Stomach (tissue), 9 donors: ENCODE data around the gene TFEB. TPM values are rescaled to one million over a fixed set of nuclear protein-coding genes. Genes with fewer than 3 reads are reported as not detected.
A peak's percentile ranks its signal among the peaks of the same experiment; 100 is the strongest.

Source experiments
- DNase-seq, 2 donors: peaks; one replicate each; pipeline versions ENCODE4 v3.0.0 to v3.0.0-alpha.2; 2013 to 2019
- H3K27ac ChIP-seq, 5 donors: fragments of 200-600 bp in 4 of 5; sonication (generic) in 4 of 5; one replicate each; pipeline ENCODE4 v1.5.1; 2013 to 2019; ENCODE audit warnings: mild to moderate bottlenecking in 1 of 5, moderate library complexity in 1 of 5
- H3K27me3 ChIP-seq, 3 donors: fragments of 200-600 bp; sonication (generic); one replicate each; pipeline ENCODE4 v1.5.1; 2017 to 2019; ENCODE audit warnings: mixed run types in 1 of 3
- H3K36me3 ChIP-seq, 4 donors: fragments of 200-600 bp; sonication (generic); 1 replicate in 3 of 4; 2 replicates in 1 of 4; pipeline ENCODE4 v1.5.1; 2016 to 2019
- H3K4me1 ChIP-seq, 4 donors: fragments of 200-600 bp; sonication (generic); one replicate each; pipeline ENCODE4 v1.5.1; 2016 to 2019
- H3K4me3 ChIP-seq, 4 donors: fragments of 200-600 bp; sonication (generic) in 3 of 4; one replicate each; pipeline ENCODE4 v1.5.1; 2016 to 2019; ENCODE audit warnings: mild to moderate bottlenecking in 1 of 4
- H3K9me3 ChIP-seq, 4 donors: fragments of 200-600 bp; sonication (generic); one replicate each; pipeline ENCODE4 v1.5.1; 2016 to 2019
- CTCF ChIP-seq, 7 experiments: fragments of 450-650 bp in 4 of 7; fragments of 200-600 bp in 3 of 7; sonication (generic) in 3 of 7; IDR thresholded peaks; one replicate each; pipeline ENCODE4 v1.5.1; 2016 to 2019; ENCODE audit warnings: antibody characterized with exemption in 7 of 7, control low read depth in 2 of 7, mild to moderate bottlenecking in 1 of 7
- EP300 ChIP-seq: sonication (generic); formaldehyde crosslinking; IDR thresholded peaks from one replicate; pipeline ENCODE4 v1.6.1; 2017; ENCODE audit warnings: antibody characterized with exemption
- POLR2A ChIP-seq, 4 donors: fragments of 450-650 bp; IDR thresholded peaks; one replicate each; pipeline ENCODE4 v1.6.1; 2016; ENCODE audit warnings: antibody characterized with exemption in 4 of 4, control low read depth in 2 of 4, mild to moderate bottlenecking in 1 of 4, moderate library complexity in 1 of 4
- POLR2AphosphoS5 ChIP-seq, 3 donors: sonication (generic); formaldehyde crosslinking; IDR thresholded peaks; one replicate each; pipeline ENCODE4 v1.6.1; 2016; ENCODE audit warnings: antibody characterized with exemption in 3 of 3
- WGBS, 5 donors: extraction: QIAGEN DNeasy Blood & Tissue Kit in 3 of 5; methylation state at CpG; one replicate each; pipeline versions ENCODE4 v1.1.5 to v1.1.7; 2013 to 2018; 5-methylcytosine and 5-hydroxymethylcytosine counted together
- intact Hi-C: fragments of 100-400 bp; cut with DNase I; formaldehyde crosslinking; loops from one replicate; pipeline ENCODE4 v1.15.1; 2023; ENCODE audit warnings: low total_unique reads
- polyA plus RNA-seq, 3 donors: library from polyadenylated mRNA; stranded (reverse); fragments of 200-250 nt; gene quantifications; one replicate each; pipeline ENCODE4 v1.2.3, GENCODE V29; 2013
- total RNA-seq, 5 donors: library from RNA; depleted of rRNA; stranded (reverse); fragments of >200 nt; gene quantifications; one replicate each; pipeline versions ENCODE4 v1.1.0 to v1.2.3, GENCODE V29; 2014 to 2016
- donor health status: healthy with polysubstance abuse.
- donor health status: Bipolar disorder and iron deficiency.
- donor health status: healthy.

TFEB gene
- total and polyA plus RNA-seq, 8 donors = 6.4 to 130 (median 13.5) TPM

- 73 to 85% (median 74%) methylated on average over 7 of the region's 7 CpGs for WGBS, 5 donors
- Histone ChIP-seq H3K27ac (no peak overlapping the region), H3K4me1 (peaks cover 40 to 98% (median 73%) of the 10 kb centered on the region in 4 donors)
Observed at GRCh38 chr6:41726876-41727275, 8.5 kb downstream of the TFEB start.

GRCh38 chr6:41724586-41725501, 10.6 kb downstream of the TFEB start:
- 60 to 76% (median 64%) methylated on average over 13 of the region's 13 CpGs for WGBS, 5 donors
- Histone ChIP-seq H3K9me3 (no peaks in the 10 kb centered on the region), H3K27me3 (no peaks in the 10 kb centered on the region), H3K27ac (peak overlapping the region in 4 of 5 donors; percentile 37 to 80 (median 68)), H3K4me1 (peaks cover 26 to 96% (median 58%) of the 10 kb centered on the region in 4 donors), H3K36me3 (peaks cover 0 to 4% (median 0%) of the 10 kb centered on the region in 4 donors), H3K4me3 (no peak overlapping the region)
- TF ChIP-seq EP300 = no peak
- TF ChIP-seq POLR2A (IDR thresholded peaks at IDR 0.05) = no peak
- TF ChIP-seq POLR2AphosphoS5 (IDR thresholded peaks at IDR 0.05) = no peak
- no peak for TF ChIP-seq CTCF (IDR thresholded peaks at IDR 0.05)
- intact Hi-C loops = no loop called here
- DNase-seq = no peak

More at GRCh38 chr6:41726876-41727275, 8.5 kb downstream of the TFEB start:
- H3K27me3 ChIP-seq = no peaks in the 10 kb centered on the region
- H3K4me3 ChIP-seq = no peak overlapping the region
- H3K9me3 ChIP-seq = no peaks in the 10 kb centered on the region
- H3K36me3 ChIP-seq = peaks cover 0 to 4% (median 0%) of the 10 kb centered on the region in 4 donors
- TF ChIP-seq EP300 (no peak), POLR2AphosphoS5 (IDR thresholded peaks at IDR 0.05) (no peak)
- intact Hi-C loops = no loop called here
- no peak for DNase-seq

GRCh38 chr6:41724228-41724580, 11.2 kb downstream of the TFEB start:
- H3K36me3 ChIP-seq = peaks cover 0 to 4% (median 0%) of the 10 kb centered on the region in 4 donors
- no peaks in the 10 kb centered on the region for H3K9me3 ChIP-seq
- WGBS, 5 donors = 57 to 76% (median 68%) methylated on average over 7 of the region's 7 CpGs
- no peak for DNase-seq
- H3K27me3 ChIP-seq = no peaks in the 10 kb centered on the region
- H3K4me3 ChIP-seq = peak overlapping the region in 1 of 4 donors; percentile 32
- intact Hi-C loops = no loop called here
- peaks cover 24 to 96% (median 53%) of the 10 kb centered on the region in 4 donors for H3K4me1 ChIP-seq
- TF ChIP-seq POLR2AphosphoS5 (IDR thresholded peaks at IDR 0.05) = no peak
- no peak for TF ChIP-seq CTCF (IDR thresholded peaks at IDR 0.05)
- H3K27ac ChIP-seq = peak overlapping the region in 4 of 5 donors; percentile 37 to 80 (median 68)

GRCh38 chr6:41723530-41724227, 11.7 kb downstream of the TFEB start:
- TF ChIP-seq POLR2AphosphoS5 (IDR thresholded peaks at IDR 0.05) = peak in 1 of 3 donors; percentile 30
- TF ChIP-seq POLR2A (IDR thresholded peaks at IDR 0.05) = no peak
- Histone ChIP-seq H3K4me3 (peak overlapping the region in 2 of 4 donors; percentile 23 to 32), H3K27me3 (no peaks in the 10 kb centered on the region), H3K9me3 (no peaks in the 10 kb centered on the region), H3K4me1 (peaks cover 24 to 92% (median 50%) of the 10 kb centered on the region in 4 donors), H3K27ac (peak overlapping the region; percentile 8 to 80 (median 65)), H3K36me3 (peaks cover 0 to 4% (median 0%) of the 10 kb centered on the region in 4 donors)
- intact Hi-C loops = no loop called here
- WGBS, 5 donors = 63 to 85% (median 74%) methylated on average over 15 to 21 of the region's 21 CpGs
- peak; percentile 59 to 89 for DNase-seq

DNA sequence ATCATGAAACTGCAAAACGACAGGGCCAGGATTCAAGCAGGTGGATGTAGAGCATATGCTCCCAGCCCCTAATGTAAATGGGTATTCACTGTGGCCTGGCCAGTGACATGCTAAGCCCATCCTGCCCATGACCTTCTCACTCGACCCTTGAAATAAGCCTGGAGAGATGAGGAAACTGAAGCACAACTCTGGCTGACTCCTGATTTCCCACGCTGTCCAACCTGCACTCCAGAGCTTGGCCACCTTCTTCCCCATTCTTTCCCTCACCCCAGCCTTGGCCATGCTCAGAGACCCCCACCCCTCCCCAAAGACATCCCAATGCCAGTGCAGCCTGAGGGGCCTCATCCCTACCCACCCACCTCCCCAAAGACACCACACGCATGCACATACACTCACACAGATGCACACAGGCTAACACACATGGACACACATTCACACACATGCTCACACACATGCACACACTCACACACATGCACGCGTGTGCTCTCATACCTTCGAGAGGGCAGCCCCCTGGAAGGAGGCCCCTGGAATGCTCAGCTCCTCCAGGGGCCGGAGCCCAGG, 12.4 kb downstream of the TFEB start:
- no peak for TF ChIP-seq EP300
- no peak for TF ChIP-seq POLR2A (IDR thresholded peaks at IDR 0.05)
- no peak for TF ChIP-seq CTCF (IDR thresholded peaks at IDR 0.05)
- no peak for TF ChIP-seq POLR2AphosphoS5 (IDR thresholded peaks at IDR 0.05)
- Histone ChIP-seq H3K4me1 (peaks cover 24 to 88% (median 46%) of the 10 kb centered on the region in 4 donors), H3K36me3 (peaks cover 0 to 4% (median 0%) of the 10 kb centered on the region in 4 donors), H3K9me3 (no peaks in the 10 kb centered on the region), H3K27ac (peak overlapping the region in 4 of 5 donors; percentile 8 to 80 (median 68)), H3K4me3 (peak overlapping the region in 2 of 4 donors; percentile 23 to 32), H3K27me3 (no peaks in the 10 kb centered on the region)
- WGBS, 5 donors = 65 to 80% (median 72%) methylated on average over 8 of the region's 8 CpGs
- intact Hi-C loops = no loop called here
- DNase-seq = no peak
